MCF 10A (cell line): ENCODE results near the gene HPSE2. TPM values are rescaled to one million over a fixed set of nuclear protein-coding genes. Genes with fewer than 3 reads are reported as not detected.

Experiments used
- BruUV-seq: library from RNA; stranded (reverse); fragments of 400-500 nt; replicated peaks from 2 replicates; lab custom pipeline; 2021; lab: Mats Ljungman, UMichigan
- CTCF ChIA-PET: fragments of 300-600 bp; sonication (Branson Sonifier 250); formaldehyde crosslinking; extraction: SDS; loops from one replicate; lab custom pipeline; 2021; ENCODE audit warnings: antibody characterized with exemption, inconsistent platforms; lab: Yijun Ruan, JAX
- POLR2A ChIA-PET: fragments of 300-600, 350-650 bp; sonication (Branson Sonifier 250); formaldehyde crosslinking; extraction: SDS; loops from one replicate; lab custom pipeline; 2020; ENCODE audit warnings: antibody characterized with exemption, inconsistent platforms; lab: Yijun Ruan, JAX
- DNase-seq: peaks from one replicate; pipeline ENCODE4 v3.0.0-alpha.2; 2018; ENCODE audit not compliant: unreplicated experiment
- H3K27ac Mint-ChIP-seq: one replicate; pipeline ENCODE4 v1.8.0; 2022; ENCODE audit warnings: mild to moderate bottlenecking, low read depth, mixed read lengths; ENCODE audit not compliant: unreplicated experiment
- H3K27me3 Mint-ChIP-seq: one replicate; pipeline ENCODE4 v1.8.0; 2022; ENCODE audit warnings: mixed read lengths; ENCODE audit not compliant: insufficient read depth, unreplicated experiment
- H3K36me3 Mint-ChIP-seq: one replicate; pipeline ENCODE4 v1.8.0; 2022; ENCODE audit warnings: mild to moderate bottlenecking, moderate library complexity, mixed read lengths; ENCODE audit not compliant: insufficient read depth, unreplicated experiment
- H3K4me1 Mint-ChIP-seq: one replicate; pipeline ENCODE4 v1.8.0; 2022; ENCODE audit warnings: mixed read lengths; ENCODE audit not compliant: insufficient read depth, unreplicated experiment
- H3K4me3 Mint-ChIP-seq: one replicate; pipeline ENCODE4 v1.8.0; 2022; ENCODE audit warnings: mild to moderate bottlenecking, moderate library complexity, mixed read lengths; ENCODE audit not compliant: unreplicated experiment
- H3K9me3 Mint-ChIP-seq: one replicate; pipeline ENCODE4 v1.8.0; 2022; ENCODE audit warnings: mixed read lengths; ENCODE audit not compliant: unreplicated experiment
- intact Hi-C: fragments of 100-400 bp; cut with micrococcal nuclease; formaldehyde crosslinking; loops from 2 replicates; pipeline ENCODE4 v1.14.1; 2022
- total RNA-seq: library from RNA; stranded (reverse); gene quantifications from 2 replicates; pipeline ENCODE4 v1.2.3, GENCODE V29; 2022
- TF ChIP-seq, protein P1 (sequence below): fragments of 200-600 bp; IDR thresholded peaks from one replicate; pipeline ENCODE4 v1.8.0; 2022; ENCODE audit warnings: antibody characterized with exemption, mild to moderate bottlenecking; ENCODE audit not compliant: unreplicated experiment

HPSE2 gene
- total RNA-seq, 1 experiment from 2014 or later, result not detected

DNA sequence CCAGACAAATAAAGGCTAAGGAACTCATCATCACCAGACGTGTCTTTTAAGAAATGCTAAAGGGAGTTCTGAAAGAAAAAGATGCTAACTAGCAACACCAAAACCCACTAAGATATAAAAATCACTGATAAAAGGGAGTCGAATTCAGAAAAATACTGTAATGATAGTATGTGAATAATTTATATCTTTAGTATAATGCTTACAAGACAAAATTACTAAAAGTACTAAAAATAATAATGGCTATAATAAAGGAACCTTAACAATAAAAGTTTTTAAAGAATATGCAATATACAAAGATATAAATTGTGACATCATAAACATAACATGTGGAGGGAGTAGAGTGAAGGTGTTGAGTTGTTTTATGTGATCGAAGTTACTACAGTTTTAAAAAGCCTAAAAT, 28.3 kb downstream of the HPSE2 start:
- no peak for DNase-seq
- ChIA-PET CTCF (no interaction called here), POLR2A (interaction anchor here (0.6 kb wide), 1 partner anchor 10 kb away, joined by 3 read pairs; no protein-coding TSS in a partner anchor)
- Mint-ChIP-seq H3K9me3 (no peaks in the 10 kb centered on the region), H3K36me3 (no peaks in the 10 kb centered on the region), H3K27ac (no peak overlapping the region), H3K4me3 (no peak overlapping the region), H3K4me1 (no peaks in the 10 kb centered on the region), H3K27me3 (peaks cover 13% of the 10 kb centered on the region)
- BruUV-seq, result no TSS peak
- intact Hi-C loops, result no loop called here
- TF ChIP-seq, protein P1, sequence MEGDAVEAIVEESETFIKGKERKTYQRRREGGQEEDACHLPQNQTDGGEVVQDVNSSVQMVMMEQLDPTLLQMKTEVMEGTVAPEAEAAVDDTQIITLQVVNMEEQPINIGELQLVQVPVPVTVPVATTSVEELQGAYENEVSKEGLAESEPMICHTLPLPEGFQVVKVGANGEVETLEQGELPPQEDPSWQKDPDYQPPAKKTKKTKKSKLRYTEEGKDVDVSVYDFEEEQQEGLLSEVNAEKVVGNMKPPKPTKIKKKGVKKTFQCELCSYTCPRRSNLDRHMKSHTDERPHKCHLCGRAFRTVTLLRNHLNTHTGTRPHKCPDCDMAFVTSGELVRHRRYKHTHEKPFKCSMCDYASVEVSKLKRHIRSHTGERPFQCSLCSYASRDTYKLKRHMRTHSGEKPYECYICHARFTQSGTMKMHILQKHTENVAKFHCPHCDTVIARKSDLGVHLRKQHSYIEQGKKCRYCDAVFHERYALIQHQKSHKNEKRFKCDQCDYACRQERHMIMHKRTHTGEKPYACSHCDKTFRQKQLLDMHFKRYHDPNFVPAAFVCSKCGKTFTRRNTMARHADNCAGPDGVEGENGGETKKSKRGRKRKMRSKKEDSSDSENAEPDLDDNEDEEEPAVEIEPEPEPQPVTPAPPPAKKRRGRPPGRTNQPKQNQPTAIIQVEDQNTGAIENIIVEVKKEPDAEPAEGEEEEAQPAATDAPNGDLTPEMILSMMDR, result no peak

- no peaks in the 10 kb centered on the region for H3K9me3 Mint-ChIP-seq
- no peaks in the 10 kb centered on the region for H3K36me3 Mint-ChIP-seq
- DNase-seq, result no peak
- TF ChIP-seq, protein P1, result no peak
- POLR2A ChIA-PET, result no interaction called here
- no peak overlapping the region for H3K4me3 Mint-ChIP-seq
- CTCF ChIA-PET, result no interaction called here
- H3K27ac Mint-ChIP-seq, result no peak overlapping the region
- H3K4me1 Mint-ChIP-seq, result no peaks in the 10 kb centered on the region
- intact Hi-C loops, result no loop called here
- no peaks in the 10 kb centered on the region for H3K27me3 Mint-ChIP-seq
- BruUV-seq, result no TSS peak
These were observed 32.3 kb downstream of the HPSE2 start for GRCh38 chr10:99203310-99203709.

GRCh38 chr10:99172950-99173349, 62.7 kb downstream of the HPSE2 start:
- DNase-seq, result no peak
- BruUV-seq, result no TSS peak
- Mint-ChIP-seq H3K4me3 (no peak overlapping the region), H3K36me3 (no peaks in the 10 kb centered on the region), H3K27ac (no peak overlapping the region), H3K27me3 (peaks cover 46% of the 10 kb centered on the region), H3K4me1 (no peaks in the 10 kb centered on the region), H3K9me3 (no peaks in the 10 kb centered on the region)
- ChIA-PET CTCF (interaction anchor here (0.5 to 1.4 kb wide), 6 partner anchors 10 to 712 kb away, joined by 3 to 4 read pairs (median 3); no protein-coding TSS in a partner anchor), POLR2A (no interaction called here)
- intact Hi-C loops, result loop anchor here (1.0 to 5.0 kb wide), 3 partner anchors 381 to 706 kb away; no protein-coding TSS in a partner anchor
- TF ChIP-seq, protein P1, result no peak

DNA sequence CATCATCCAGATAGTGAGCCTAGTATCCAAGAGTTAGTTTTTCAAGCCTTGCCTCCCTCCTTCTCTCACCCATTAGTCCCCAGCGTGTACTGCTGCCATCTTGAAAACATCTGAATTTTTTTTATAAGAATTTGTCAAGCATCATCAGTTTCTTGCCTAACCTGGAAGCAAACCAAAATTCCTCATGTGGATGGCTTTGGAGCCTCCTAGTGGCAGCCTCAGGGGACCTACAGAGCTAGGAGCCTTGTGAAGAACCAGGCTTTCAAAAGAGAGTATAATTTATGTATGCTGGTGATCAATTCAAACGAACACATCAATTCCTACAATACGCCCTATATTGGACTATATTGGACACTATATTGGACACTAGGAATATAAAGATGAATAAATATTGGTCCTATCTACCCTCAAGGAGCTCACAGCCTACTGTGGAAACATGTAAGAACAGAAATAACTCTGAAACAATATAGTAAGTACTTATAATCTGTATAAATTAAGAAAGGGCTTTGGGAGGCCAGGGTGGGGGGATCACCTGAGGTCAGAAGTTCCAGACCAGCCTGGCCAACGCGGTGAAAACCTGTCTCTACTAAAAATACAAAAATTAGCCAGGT, 63.4 kb downstream of the HPSE2 start:
- DNase-seq, result peak; percentile 65
- no peaks in the 10 kb centered on the region for H3K36me3 Mint-ChIP-seq
- H3K9me3 Mint-ChIP-seq, result no peaks in the 10 kb centered on the region
- intact Hi-C loops, result loop anchor here (1.0 to 5.0 kb wide), 3 partner anchors 380 to 705 kb away; no protein-coding TSS in a partner anchor
- no peak overlapping the region for H3K27ac Mint-ChIP-seq
- TF ChIP-seq, protein P1, result peak; percentile 54
- no peaks in the 10 kb centered on the region for H3K4me1 Mint-ChIP-seq
- H3K4me3 Mint-ChIP-seq, result no peak overlapping the region
- ChIA-PET POLR2A (no interaction called here), CTCF (interaction anchor here (0.5 to 1.6 kb wide), 9 partner anchors 11 to 711 kb away, joined by 3 to 5 read pairs (median 3); no protein-coding TSS in a partner anchor)
- no TSS peak for BruUV-seq
- peaks cover 46% of the 10 kb centered on the region for H3K27me3 Mint-ChIP-seq
